SK-N-MC (cell line): ENCODE data around the gene RCAN2.

Source experiments
- EZH2 ChIP-seq: fragments of 200-600 bp; sonication (generic); IDR thresholded peaks from one replicate; pipeline ENCODE4 v1.6.1; 2017; ENCODE audit warnings: antibody characterized with exemption
- FOXP2 ChIP-seq: optimal IDR thresholded peaks from 2 replicates; pipeline ENCODE3; 2011; ENCODE audit warnings: mild to moderate bottlenecking, moderate library complexity; ENCODE audit not compliant: insufficient read depth; ENCODE audit errors: extremely low read length, control extremely low read depth
- POLR2AphosphoS5 ChIP-seq: IDR thresholded peaks from 2 replicates; pipeline ENCODE4 v1.6.1; 2012; ENCODE audit warnings: mild to moderate bottlenecking, low read depth, low read length, borderline replicate concordance

DNA sequence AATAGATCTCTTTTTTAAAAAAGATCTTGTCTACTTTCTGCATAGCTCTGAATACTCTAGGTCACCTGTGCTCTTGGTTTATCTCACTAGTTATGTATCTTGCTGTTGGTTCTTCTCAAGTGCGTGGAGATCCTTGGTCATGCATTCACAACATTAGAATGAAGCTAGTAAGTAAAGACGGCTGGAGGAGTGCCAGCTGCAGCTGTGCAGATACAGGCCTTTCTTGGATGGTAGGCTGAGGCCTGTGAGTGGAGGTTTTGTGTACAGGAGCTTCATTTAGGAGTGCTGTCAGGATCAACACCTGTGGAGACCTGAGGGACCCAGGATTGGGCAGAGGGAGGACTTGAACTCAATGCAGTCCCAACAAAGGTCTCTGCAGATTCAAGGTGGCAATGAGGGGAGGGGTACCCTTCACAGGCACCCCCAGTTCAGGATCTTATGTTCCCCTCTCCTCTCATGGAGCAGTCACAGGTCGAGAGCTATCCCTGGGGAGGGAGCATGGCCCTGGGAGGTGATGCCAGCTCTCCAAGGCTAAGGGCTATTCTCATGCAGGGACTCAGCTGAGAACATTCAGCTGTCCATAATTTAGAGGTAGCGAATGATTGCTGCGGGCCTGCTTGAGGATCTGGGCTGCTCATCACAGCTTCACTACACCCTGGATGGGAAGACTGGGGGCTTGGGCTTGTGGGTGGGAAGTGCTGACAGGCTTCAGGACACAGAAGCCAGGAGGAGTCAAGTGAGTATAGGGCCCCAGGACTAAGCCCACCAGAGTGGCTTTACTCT lies 221.6 kb downstream of the RCAN2 start:
- TF ChIP-seq POLR2AphosphoS5 (no peak), EZH2 (no peak), FOXP2 (no peak)
